Subcutaneous preadipocyte (primary cell): ENCODE measurements around the gene TTC22. TPM values are rescaled to one million over a fixed set of nuclear protein-coding genes. Genes with fewer than 3 reads are reported as not detected.

Experiments
- total RNA-seq: library from RNA; depleted of rRNA; stranded (reverse); fragments of >200 nt; gene quantifications from 2 replicates; pipeline ENCODE4 v1.2.3, GENCODE V29; 2012

Gene TTC22
- not detected in 2 replicates for total RNA-seq

GRCh38 chr1:54800899-54801759 lies at the start of gene TTC22:
TTC22 (minus strand) TSS chr1:54801323; CDS start chr1:54801163, 160 bp downstream.

GRCh38 chr1:54764133-54764921 lies 36.8 kb downstream of the TTC22 start, which contains the start of gene PARS2:
PARS2 (minus strand) TSS chr1:54764523; CDS start chr1:54759161, 5,362 bp downstream.

Other genes starting within 250 kb of the TTC22 start
- gene FAM151A, start 177.8 kb downstream of the TTC22 start, total RNA-seq: not detected in 2 replicates
- under 0.01 and 0.37 TPM in 2 replicates for gene MROH7, start 159.5 kb downstream of the TTC22 start, total RNA-seq
- gene TTC4, start 85.5 kb downstream of the TTC22 start, total RNA-seq: 26.1 and 29.3 TPM in 2 replicates
- gene PARS2, start 36.8 kb downstream of the TTC22 start, total RNA-seq: 4.4 and 5.9 TPM in 2 replicates
- 267 and 288 TPM in 2 replicates for gene DHCR24, start 85.9 kb upstream of the TTC22 start, total RNA-seq
- not detected in 2 replicates for gene TMEM61, start 179.3 kb upstream of the TTC22 start, total RNA-seq
- not detected in 2 replicates for gene BSND, start 197.6 kb upstream of the TTC22 start, total RNA-seq
- 4.3 and 4.4 TPM in 2 replicates for gene PCSK9, start 238.2 kb upstream of the TTC22 start, total RNA-seq